Right atrium auricular region (tissue), 2 donors: ENCODE data around the gene TECPR1. TPM values are rescaled to one million over a fixed set of nuclear protein-coding genes. Genes with fewer than 3 reads are reported as not detected.

Source experiments
- DNase-seq: peaks from one replicate; pipeline ENCODE4 v3.0.0-alpha.2; 2019; ENCODE audit warnings: low spot score
- H3K27ac ChIP-seq, 2 donors: fragments of 200-600 bp; sonication (generic); 1 replicate in 1 of 2; 2 replicates in 1 of 2; pipeline ENCODE4 v1.5.1; 2016 to 2019
- H3K27me3 ChIP-seq, 2 donors: fragments of 200-600 bp; sonication (generic); one replicate each; pipeline versions ENCODE4 v1.5.1 to v1.6.0; 2017 to 2019
- H3K36me3 ChIP-seq: fragments of 200-600 bp; sonication (generic); one replicate; pipeline ENCODE4 v1.5.1; 2016
- H3K4me1 ChIP-seq, 2 donors: fragments of 200-600 bp; sonication (generic); one replicate each; pipeline versions ENCODE4 v1.5.1 to v1.6.0; 2017 to 2019
- H3K4me3 ChIP-seq, 2 donors: fragments of 200-600 bp; sonication (generic); 1 replicate in 1 of 2; 2 replicates in 1 of 2; pipeline ENCODE4 v1.5.1; 2017 to 2019; ENCODE audit warnings: mild to moderate bottlenecking in 1 of 2, moderate library complexity in 1 of 2
- H3K9me3 ChIP-seq, 2 donors: fragments of 200-600 bp; sonication (generic); one replicate each; pipeline ENCODE4 v1.5.1; 2019
- CTCF ChIP-seq, 2 donors: fragments of 200-600 bp; sonication (generic); IDR thresholded peaks; one replicate each; pipeline ENCODE4 v1.5.1; 2019; ENCODE audit warnings: antibody characterized with exemption in 2 of 2
- total RNA-seq, 2 donors: library from RNA; depleted of rRNA; stranded (reverse); fragments of >200 nt; gene quantifications; one replicate each; pipeline ENCODE4 v1.1.0, GENCODE V29; 2016

The TECPR1 gene
- total RNA-seq, 2 donors from 2014 or later = 11.5 to 13.9 TPM

- no peaks in the 10 kb centered on the region for H3K9me3 ChIP-seq
- no peak for DNase-seq
- peaks cover 16% of the 10 kb centered on the region for H3K36me3 ChIP-seq
- TF ChIP-seq CTCF (IDR thresholded peaks at IDR 0.05) = no peak
- H3K4me3 ChIP-seq = no peak overlapping the region
- no peaks in the 10 kb centered on the region for H3K27me3 ChIP-seq
- peak overlapping the region in 1 of 2 donors; percentile 65 for H3K27ac ChIP-seq
- no peaks in the 10 kb centered on the region for H3K4me1 ChIP-seq
Observed at GRCh38 chr7:98187138-98187502, 64.9 kb downstream of the TECPR1 start.

GRCh38 chr7:98186452-98187137 lies 65.4 kb downstream of the TECPR1 start:
- no peaks in the 10 kb centered on the region for H3K27me3 ChIP-seq
- no peaks in the 10 kb centered on the region for H3K9me3 ChIP-seq
- H3K4me3 ChIP-seq = no peak overlapping the region
- DNase-seq = no peak
- no peaks in the 10 kb centered on the region for H3K4me1 ChIP-seq
- TF ChIP-seq CTCF (IDR thresholded peaks at IDR 0.05) = no peak
- peaks cover 11% of the 10 kb centered on the region for H3K36me3 ChIP-seq
- H3K27ac ChIP-seq = peak overlapping the region; percentile 29 to 65

GRCh38 chr7:98185101-98185500 lies 66.9 kb downstream of the TECPR1 start:
- Histone ChIP-seq H3K27me3 (no peaks in the 10 kb centered on the region), H3K36me3 (no peaks in the 10 kb centered on the region), H3K4me3 (no peak overlapping the region), H3K27ac (no peak overlapping the region), H3K4me1 (no peaks in the 10 kb centered on the region), H3K9me3 (no peaks in the 10 kb centered on the region)
- DNase-seq = no peak
- no peak for TF ChIP-seq CTCF (IDR thresholded peaks at IDR 0.05)

GRCh38 chr7:98180751-98181150 lies 71.3 kb downstream of the TECPR1 start:
- no peak overlapping the region for H3K27ac ChIP-seq
- H3K9me3 ChIP-seq = no peaks in the 10 kb centered on the region
- no peaks in the 10 kb centered on the region for H3K27me3 ChIP-seq
- no peak for TF ChIP-seq CTCF (IDR thresholded peaks at IDR 0.05)
- H3K4me1 ChIP-seq = peaks cover 0 to 19% of the 10 kb centered on the region in 2 donors
- H3K4me3 ChIP-seq = no peak overlapping the region
- peaks cover 3% of the 10 kb centered on the region for H3K36me3 ChIP-seq
- DNase-seq = no peak

- TF ChIP-seq CTCF (IDR thresholded peaks at IDR 0.05) = no peak
- H3K27me3 ChIP-seq = no peaks in the 10 kb centered on the region
- H3K27ac ChIP-seq = peak overlapping the region; percentile 73 to 79
- H3K36me3 ChIP-seq = peaks cover 6% of the 10 kb centered on the region
- peaks cover 0 to 26% of the 10 kb centered on the region in 2 donors for H3K4me1 ChIP-seq
- no peak for DNase-seq
- H3K4me3 ChIP-seq = no peak overlapping the region
- H3K9me3 ChIP-seq = no peaks in the 10 kb centered on the region
Observed at GRCh38 chr7:98178762-98179490, 73.1 kb downstream of the TECPR1 start.
